HG02870 (cell line): ENCODE data around the gene SAP30BP.

Source experiments
- ATAC-seq: cut with Tn5 transposase; IDR thresholded peaks from one replicate; pipeline ENCODE4 v1.9.1; 2021; ENCODE audit warnings: mild to moderate bottlenecking, moderate library complexity; ENCODE audit not compliant: unreplicated experiment

SAP30BP gene

DNA sequence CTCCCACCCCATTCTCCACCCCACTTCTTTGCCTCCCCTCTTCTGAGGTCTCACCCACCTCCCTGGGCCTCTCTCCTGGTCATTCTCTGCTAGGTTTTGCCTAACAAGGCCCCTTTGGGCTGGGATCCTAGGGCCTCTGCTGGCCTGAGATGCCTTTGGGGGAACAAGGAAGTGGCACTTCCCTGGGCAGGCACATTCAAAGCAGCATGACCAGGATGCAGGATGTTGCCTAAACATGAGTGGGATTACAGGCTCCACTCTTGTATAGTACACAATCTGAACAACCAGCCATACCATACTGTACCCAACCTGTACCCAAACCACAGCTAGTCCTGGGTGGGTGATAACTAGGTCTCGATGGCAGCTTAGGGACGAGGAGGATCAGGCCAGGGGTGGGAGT lies 88.9 kb downstream of the SAP30BP start:
- no peak for ATAC-seq

DNA sequence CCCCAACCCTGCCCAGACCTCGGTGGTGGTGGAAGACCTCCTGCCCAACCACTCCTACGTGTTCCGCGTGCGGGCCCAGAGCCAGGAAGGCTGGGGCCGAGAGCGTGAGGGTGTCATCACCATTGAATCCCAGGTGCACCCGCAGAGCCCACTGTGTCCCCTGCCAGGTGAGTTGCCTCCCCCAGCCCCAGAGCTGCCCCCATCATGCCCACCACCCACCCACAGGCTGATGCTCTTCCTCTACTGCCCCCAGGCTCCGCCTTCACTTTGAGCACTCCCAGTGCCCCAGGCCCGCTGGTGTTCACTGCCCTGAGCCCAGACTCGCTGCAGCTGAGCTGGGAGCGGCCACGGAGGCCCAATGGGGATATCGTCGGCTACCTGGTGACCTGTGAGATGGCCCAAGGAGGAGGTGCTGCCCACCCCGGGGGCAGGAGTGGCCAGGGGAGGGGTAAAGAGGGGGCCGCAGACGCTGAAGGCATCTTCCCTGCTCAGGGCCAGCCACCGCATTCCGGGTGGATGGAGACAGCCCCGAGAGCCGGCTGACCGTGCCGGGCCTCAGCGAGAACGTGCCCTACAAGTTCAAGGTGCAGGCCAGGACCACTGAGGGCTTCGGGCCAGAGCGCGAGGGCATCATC lies 89.4 kb downstream of the SAP30BP start:
- ATAC-seq = no peak

DNA sequence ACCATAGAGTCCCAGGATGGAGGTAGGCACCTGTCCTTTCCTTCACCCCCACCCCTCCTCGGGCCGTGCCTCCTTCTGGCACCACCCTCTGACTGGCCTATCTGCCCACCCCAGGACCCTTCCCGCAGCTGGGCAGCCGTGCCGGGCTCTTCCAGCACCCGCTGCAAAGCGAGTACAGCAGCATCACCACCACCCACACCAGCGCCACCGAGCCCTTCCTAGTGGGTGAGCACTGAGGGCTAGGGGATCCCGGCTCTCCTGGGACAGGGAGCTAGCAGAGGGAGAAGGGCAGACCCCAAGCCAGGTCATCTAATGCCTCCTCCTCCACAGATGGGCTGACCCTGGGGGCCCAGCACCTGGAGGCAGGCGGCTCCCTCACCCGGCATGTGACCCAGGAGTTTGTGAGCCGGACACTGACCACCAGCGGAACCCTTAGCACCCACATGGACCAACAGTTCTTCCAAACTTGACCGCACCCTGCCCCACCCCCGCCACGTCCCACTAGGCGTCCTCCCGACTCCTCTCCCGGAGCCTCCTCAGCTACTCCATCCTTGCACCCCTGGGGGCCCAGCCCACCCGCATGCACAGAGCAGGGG lies 90.0 kb downstream of the SAP30BP start:
- no peak for ATAC-seq
